IPS DF 4.7 (cell line): Measurements from ENCODE around the gene HMOX2.

Experiments used
- DNase-seq: peaks from one replicate; pipeline ENCODE4 v3.0.0-alpha.2; 2013; ENCODE audit warnings: low spot score; ENCODE audit errors: extremely low read depth

HMOX2 gene

GRCh38 chr16:4552541-4552940 lies 76.3 kb downstream of the HMOX2 start:
- no peak for DNase-seq

GRCh38 chr16:4556112-4556511 lies 79.9 kb downstream of the HMOX2 start, which contains the start of gene C16orf96:
TSS of gene C16orf96 (plus strand) at chr16:4556340. CDS start at chr16:4556490, 150 bp downstream.
- DNase-seq = no peak

- no peak for DNase-seq
Observed at GRCh38 chr16:4556580-4556979, 80.4 kb downstream of the HMOX2 start.

GRCh38 chr16:4557973-4558372 lies 81.8 kb downstream of the HMOX2 start:
- DNase-seq = no peak
